Kidney (tissue), 14 donors: ENCODE measurements around the gene F10. TPM values are rescaled to one million over a fixed set of nuclear protein-coding genes. Genes with fewer than 3 reads are reported as not detected.

Source experiments
- DNase-seq, 5 donors: peaks; one replicate each; pipeline ENCODE4 v3.0.0-alpha.2; 2013 to 2020
- FAIRE-seq: peaks from 2 replicates; lab custom pipeline; 2012; peaks lifted over from hg19 to GRCh38; lab: Jason Lieb, UNC
- H3K27ac ChIP-seq, 2 donors: one replicate each; pipeline ENCODE4 v1.7.0; 2013; ENCODE audit warnings: low read depth in 2 of 2, low read length in 2 of 2, inconsistent platforms in 1 of 2
- H3K27me3 ChIP-seq: one replicate; pipeline ENCODE4 v1.7.1; 2013; ENCODE audit warnings: low read length, inconsistent platforms; ENCODE audit not compliant: control insufficient read depth, insufficient read depth
- H3K36me3 ChIP-seq, 3 donors: one replicate each; pipeline versions ENCODE4 v1.7.0 to v1.7.1; 2013; ENCODE audit warnings: low read length in 3 of 3, control low read depth in 1 of 3, inconsistent platforms in 1 of 3; ENCODE audit not compliant: insufficient read depth in 3 of 3, control insufficient read depth in 2 of 3
- H3K4me1 ChIP-seq, 3 donors: one replicate each; pipeline versions ENCODE4 v1.7.0 to v1.7.1; 2013; ENCODE audit warnings: low read length in 3 of 3, inconsistent platforms in 1 of 3, low read depth in 1 of 3; ENCODE audit not compliant: control insufficient read depth in 2 of 3, insufficient read depth in 2 of 3
- H3K4me3 ChIP-seq, 3 donors: one replicate each; pipeline versions ENCODE4 v1.7.0 to v1.8.1; 2013; ENCODE audit warnings: low read length in 3 of 3, control low read depth in 1 of 3, inconsistent platforms in 1 of 3
- H3K9ac ChIP-seq, 3 donors: one replicate each; pipeline versions ENCODE4 v1.7.0 to v1.7.1; 2013; ENCODE audit warnings: low read length in 3 of 3, control low read depth in 1 of 3, inconsistent platforms in 1 of 3
- H3K9me3 ChIP-seq, 3 donors: one replicate each; pipeline versions ENCODE4 v1.7.0 to v1.7.1; 2013; ENCODE audit warnings: low read length in 3 of 3, control low read depth in 1 of 3, inconsistent platforms in 1 of 3; ENCODE audit not compliant: control insufficient read depth in 2 of 3, insufficient read depth in 1 of 3
- CTCF ChIP-seq: IDR thresholded peaks from 3 replicates; pipeline ENCODE4 v1.5.1; 2012; ENCODE audit warnings: mild to moderate bottlenecking, moderate library complexity, borderline replicate concordance; ENCODE audit not compliant: insufficient read depth; ENCODE audit errors: extremely low read depth
- intact Hi-C: fragments of 100-400 bp; cut with DNase I; formaldehyde crosslinking; loops from one replicate; pipeline ENCODE4 v1.11.1; 2022
- polyA plus RNA-seq: library from polyadenylated mRNA; stranded (reverse); fragments of 350-450 nt; fragmentation: Illumina TruSeq; extraction: RNeasy Lipid Tissue Mini Kit (QIAGEN cat#74804); gene quantifications from one replicate; pipeline ENCODE4 v1.2.3, GENCODE V29; 2014; ENCODE audit warnings: low read depth, low replicate concordance; ENCODE audit not compliant: insufficient read depth
- total RNA-seq: library from RNA; stranded (reverse); fragmentation: NEBNext Ultra II Directional; extraction: Animal tissue kit (Norgen Biotek cat#: 25700); gene quantifications from one replicate; pipeline ENCODE4 v1.2.1, GENCODE V29; 2021
- donor health status: control.
- donor health status: control.
- donor health status: control.
- donor health status: control.
- donor health status: control.
- donor health status: DM: yes; HTN: yes; CAD: no.
- donor health status: Normal renal cell carcinoma (clear cell type).

The F10 gene
- total and polyA plus RNA-seq, 2 donors from 2014 or later: 5.1 to 6.8 TPM

GRCh38 chr13:113124211-113124970 lies 1.8 kb downstream of the F10 start:
- no peaks in the 10 kb centered on the region for H3K36me3 ChIP-seq
- H3K27me3 ChIP-seq: no peaks in the 10 kb centered on the region
- H3K4me1 ChIP-seq: peaks cover 0 to 3% (median 0%) of the 10 kb centered on the region in 3 donors
- no peak for TF ChIP-seq CTCF
- H3K27ac ChIP-seq: no peak overlapping the region
- DNase-seq: peak in 3 of 5 donors; percentile 3 to 62 (median 25)
- no peak overlapping the region for H3K9ac ChIP-seq
- no peak for FAIRE-seq
- no peak overlapping the region for H3K4me3 ChIP-seq
- intact Hi-C loops: no loop called here
- no peaks in the 10 kb centered on the region for H3K9me3 ChIP-seq

GRCh38 chr13:113125506-113126264 lies 3.1 kb downstream of the F10 start:
- intact Hi-C loops: no loop called here
- TF ChIP-seq CTCF: no peak

GRCh38 chr13:113126265-113127150 lies 3.9 kb downstream of the F10 start:
- peak in 2 of 5 donors; percentile 30 to 49 for DNase-seq
- Histone ChIP-seq H3K27me3 (no peaks in the 10 kb centered on the region), H3K9ac (no peak overlapping the region), H3K4me1 (peaks cover 0 to 7% (median 0%) of the 10 kb centered on the region in 3 donors), H3K4me3 (no peak overlapping the region), H3K27ac (no peak overlapping the region), H3K36me3 (no peaks in the 10 kb centered on the region), H3K9me3 (no peaks in the 10 kb centered on the region)
- intact Hi-C loops: no loop called here
- no peak for TF ChIP-seq CTCF
- FAIRE-seq: no peak

More at GRCh38 chr13:113125506-113126264, 3.1 kb downstream of the F10 start:
- Histone ChIP-seq H3K27ac (no peak overlapping the region), H3K4me1 (peaks cover 0 to 7% (median 0%) of the 10 kb centered on the region in 3 donors), H3K36me3 (no peaks in the 10 kb centered on the region), H3K4me3 (no peak overlapping the region), H3K9ac (no peak overlapping the region), H3K27me3 (no peaks in the 10 kb centered on the region), H3K9me3 (no peaks in the 10 kb centered on the region)
- peak in 2 of 5 donors; percentile 21 to 29 for DNase-seq
- no peak for FAIRE-seq
